Endothelial cell of umbilical vein (primary cell): ENCODE data around the gene CHTOP.

Experiments
- EZH2 ChIP-seq: IDR thresholded peaks from 2 replicates; pipeline ENCODE4 v1.6.1; 2012; ENCODE audit warnings: borderline replicate concordance, low read depth, mild to moderate bottlenecking, moderate library complexity, low read length, inconsistent platforms; ENCODE audit not compliant: severe bottlenecking
- TF ChIP-seq, protein P1 (sequence below), 2 donors: IDR thresholded peaks; 1 replicate in 1 of 2; 2 replicates in 1 of 2; pipeline ENCODE4 v1.5.1; 2011; ENCODE audit warnings: low read length in 2 of 2, mild to moderate bottlenecking in 2 of 2, moderate library complexity in 2 of 2, control low read depth in 1 of 2, inconsistent platforms in 1 of 2, low read depth in 1 of 2; ENCODE audit not compliant: insufficient read depth in 1 of 2; ENCODE audit errors: extremely low read depth in 1 of 2

DNA sequence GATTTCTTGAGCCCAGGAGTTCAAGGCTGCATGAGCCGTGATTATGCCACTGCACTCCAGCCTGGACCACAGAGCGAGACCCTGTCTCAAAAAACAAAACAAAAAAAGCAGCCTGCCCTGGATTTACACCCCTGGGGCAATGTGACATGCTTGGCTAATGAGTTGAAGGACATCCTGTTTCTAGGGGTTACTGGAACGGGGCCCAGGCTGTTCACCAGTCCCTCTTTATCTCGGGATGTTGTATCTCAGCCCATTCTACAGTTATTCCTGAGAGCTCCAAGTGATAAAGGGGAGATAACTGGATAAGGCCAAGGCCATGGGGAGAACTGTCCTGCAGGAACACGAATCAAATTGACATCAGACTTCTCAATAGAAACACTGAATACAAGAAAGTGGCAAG, 46.6 kb upstream of the CHTOP start:
- TF ChIP-seq, protein P1, sequence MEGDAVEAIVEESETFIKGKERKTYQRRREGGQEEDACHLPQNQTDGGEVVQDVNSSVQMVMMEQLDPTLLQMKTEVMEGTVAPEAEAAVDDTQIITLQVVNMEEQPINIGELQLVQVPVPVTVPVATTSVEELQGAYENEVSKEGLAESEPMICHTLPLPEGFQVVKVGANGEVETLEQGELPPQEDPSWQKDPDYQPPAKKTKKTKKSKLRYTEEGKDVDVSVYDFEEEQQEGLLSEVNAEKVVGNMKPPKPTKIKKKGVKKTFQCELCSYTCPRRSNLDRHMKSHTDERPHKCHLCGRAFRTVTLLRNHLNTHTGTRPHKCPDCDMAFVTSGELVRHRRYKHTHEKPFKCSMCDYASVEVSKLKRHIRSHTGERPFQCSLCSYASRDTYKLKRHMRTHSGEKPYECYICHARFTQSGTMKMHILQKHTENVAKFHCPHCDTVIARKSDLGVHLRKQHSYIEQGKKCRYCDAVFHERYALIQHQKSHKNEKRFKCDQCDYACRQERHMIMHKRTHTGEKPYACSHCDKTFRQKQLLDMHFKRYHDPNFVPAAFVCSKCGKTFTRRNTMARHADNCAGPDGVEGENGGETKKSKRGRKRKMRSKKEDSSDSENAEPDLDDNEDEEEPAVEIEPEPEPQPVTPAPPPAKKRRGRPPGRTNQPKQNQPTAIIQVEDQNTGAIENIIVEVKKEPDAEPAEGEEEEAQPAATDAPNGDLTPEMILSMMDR (IDR thresholded peaks at IDR 0.05; ENCODE audit: extremely low read depth in 1 of 2, insufficient read depth in 1 of 2, low read depth in 1 of 2, low read length in 2 of 2), result no peak
- no peak for TF ChIP-seq EZH2
